Endothelial cell of umbilical vein (primary cell): ENCODE measurements around the gene PIEZO2. TPM values are rescaled to one million over a fixed set of nuclear protein-coding genes. Genes with fewer than 3 reads are reported as not detected.

Source experiments
- BruUV-seq: library from RNA; stranded (reverse); fragments of 400-500 nt; replicated peaks from 2 replicates; lab custom pipeline; 2021; lab: Mats Ljungman, UMichigan
- CTCF ChIA-PET: fragments of 300-600, 350-600 bp; sonication (Branson Sonifier 250); formaldehyde crosslinking; loops from one replicate; lab custom pipeline; 2021; ENCODE audit warnings: antibody characterized with exemption, inconsistent platforms; lab: Charles Lee
- POLR2A ChIA-PET: fragments of 300-600, 350-600 bp; sonication (Branson Sonifier 250); formaldehyde crosslinking; loops from one replicate; lab custom pipeline; 2021; ENCODE audit warnings: antibody characterized with exemption, inconsistent platforms; lab: Charles Lee
- DNase-seq: peaks from one replicate; pipeline ENCODE4 v3.0.0-alpha.2; 2011; ENCODE audit warnings: low read depth, low spot score
- FAIRE-seq: peaks from 2 replicates; lab custom pipeline; 2011; peaks lifted over from hg19 to GRCh38; lab: Jason Lieb, UNC
- H2AFZ ChIP-seq: 2 replicates; pipeline ENCODE4 v1.6.0; 2012; ENCODE audit warnings: low read depth, low read length, control low read depth, inconsistent platforms
- H3K27ac ChIP-seq: 2 replicates; pipeline ENCODE4 v1.5.1; 2011; ENCODE audit warnings: low read depth, mild to moderate bottlenecking, control low read depth, low read length, moderate library complexity; ENCODE audit not compliant: insufficient read depth
- H3K27me3 ChIP-seq, 2 experiments: 2 replicates each; pipeline versions ENCODE4 v1.6.0 to v1.6.1; 2011; ENCODE audit warnings: low read length in 2 of 2, mixed read lengths in 1 of 2; ENCODE audit not compliant: control insufficient read depth in 2 of 2, insufficient read depth in 2 of 2
- H3K36me3 ChIP-seq, 2 experiments: 2 replicates in 1 of 2; 3 replicates in 1 of 2; pipeline ENCODE4 v1.5.1; 2011; ENCODE audit warnings: low read length in 2 of 2, mild to moderate bottlenecking in 1 of 2, moderate library complexity in 1 of 2; ENCODE audit not compliant: control insufficient read depth in 2 of 2, insufficient read depth in 2 of 2; ENCODE audit errors: extremely low read depth in 1 of 2
- H3K4me1 ChIP-seq: 3 replicates; pipeline ENCODE4 v1.5.1; 2011; ENCODE audit warnings: mild to moderate bottlenecking, low read length; ENCODE audit not compliant: control insufficient read depth, insufficient read depth; ENCODE audit errors: extremely low read depth
- H3K4me2 ChIP-seq: 2 replicates; pipeline ENCODE4 v1.6.1; 2011; ENCODE audit warnings: low read length, control low read depth, mixed read lengths; ENCODE audit not compliant: insufficient read depth
- H3K4me3 ChIP-seq, 3 experiments: fragments of 200-600 bp in 1 of 3; sonication (generic), shearing (Covaris generic) in 1 of 3; replicated peaks in 1 of 3; 2 replicates each; pipeline ENCODE4 v1.5.1; 2011 to 2016; ENCODE audit warnings: control low read depth in 3 of 3, low read length in 3 of 3, mild to moderate bottlenecking in 2 of 3, inconsistent platforms in 1 of 3, low read depth in 1 of 3, moderate library complexity in 1 of 3; ENCODE audit not compliant: insufficient read depth in 1 of 3
- H3K79me2 ChIP-seq: 2 replicates; pipeline ENCODE4 v1.6.0; 2012; ENCODE audit warnings: low read length, inconsistent platforms; ENCODE audit not compliant: control insufficient read depth, insufficient read depth
- H3K9ac ChIP-seq: replicated peaks from 2 replicates; pipeline ENCODE3; 2011; ENCODE audit warnings: low read length, control low read depth; ENCODE audit not compliant: insufficient read depth; ENCODE audit errors: extremely low read depth
- H3K9me1 ChIP-seq: replicated peaks from 3 replicates; pipeline ENCODE4 v1.6.0; 2011; ENCODE audit warnings: mild to moderate bottlenecking, low read length; ENCODE audit not compliant: control insufficient read depth, insufficient read depth; ENCODE audit errors: extremely low read depth
- H3K9me3 ChIP-seq: replicated peaks from 2 replicates; pipeline ENCODE4 v1.5.1; 2012; ENCODE audit warnings: low read length, inconsistent platforms; ENCODE audit not compliant: control insufficient read depth, insufficient read depth
- H4K20me1 ChIP-seq: replicated peaks from 2 replicates; pipeline ENCODE3; 2011; ENCODE audit warnings: mild to moderate bottlenecking, low read length; ENCODE audit not compliant: control insufficient read depth, insufficient read depth; ENCODE audit errors: extremely low read depth
- EZH2 ChIP-seq: IDR thresholded peaks from 2 replicates; pipeline ENCODE4 v1.6.1; 2012; ENCODE audit warnings: borderline replicate concordance, low read depth, mild to moderate bottlenecking, moderate library complexity, low read length, inconsistent platforms; ENCODE audit not compliant: severe bottlenecking
- FOS ChIP-seq: IDR thresholded peaks from 2 replicates; pipeline ENCODE4 v1.6.1; 2011; ENCODE audit warnings: mild to moderate bottlenecking, low read length, moderate library complexity, borderline replicate concordance; ENCODE audit not compliant: insufficient read depth
- GATA2 ChIP-seq: IDR thresholded peaks from 2 replicates; pipeline ENCODE4 v1.7.0; 2011; ENCODE audit warnings: low read depth, mild to moderate bottlenecking, moderate library complexity, mixed read lengths, low read length; ENCODE audit not compliant: insufficient read length, insufficient read depth
- JUN ChIP-seq: IDR thresholded peaks from 2 replicates; pipeline ENCODE4 v1.6.1; 2011; ENCODE audit warnings: borderline replicate concordance, low read depth; ENCODE audit not compliant: insufficient read length, insufficient read depth
- MAX ChIP-seq: IDR thresholded peaks from 2 replicates; pipeline ENCODE4 v1.6.1; 2011; ENCODE audit not compliant: insufficient read depth, insufficient read length
- MYC ChIP-seq: IDR thresholded peaks from one replicate; pipeline ENCODE4 v1.6.1; 2011; ENCODE audit warnings: mild to moderate bottlenecking, low read depth, low read length
- POLR2A ChIP-seq: IDR thresholded peaks from 2 replicates; pipeline ENCODE4 v1.6.1; 2012; ENCODE audit warnings: low read depth, mild to moderate bottlenecking, control low read depth, low read length
- POLR2AphosphoS5 ChIP-seq: IDR thresholded peaks from 2 replicates; pipeline ENCODE4 v1.6.1; 2012; ENCODE audit warnings: low read depth, mild to moderate bottlenecking, control low read depth, low read length, moderate library complexity; ENCODE audit not compliant: insufficient read depth
- dilution Hi-C: fragments of 300-500 bp; cut with MboI; formaldehyde crosslinking; loops from one replicate; pipeline ENCODE4 v1.15.0; 2019; ENCODE audit warnings: low sequenced_read_pairs; ENCODE audit not compliant: extremely low pct_ligation_motif_present
- intact Hi-C: fragments of 100-400 bp; cut with micrococcal nuclease; formaldehyde crosslinking; loops from one replicate; pipeline ENCODE4 v1.10.0; 2022
- polyA plus RNA-seq, 4 experiments: library from polyadenylated mRNA; depleted of rRNA in 3 of 4; stranded (reverse) in 3 of 4; unstranded in 1 of 4; fragments of >200 nt; gene quantifications; 2 replicates each; pipeline versions ENCODE4 v1.2.1 to v1.2.3, GENCODE V29; 2011 to 2012; ENCODE audit warnings: missing spikeins in 1 of 4
- total RNA-seq: library from RNA; stranded (reverse); gene quantifications from 2 replicates; pipeline ENCODE4 v1.2.3, GENCODE V29; 2021
- TF ChIP-seq, protein P1 (sequence below), 2 donors: IDR thresholded peaks; 1 replicate in 1 of 2; 2 replicates in 1 of 2; pipeline ENCODE4 v1.5.1; 2011; ENCODE audit warnings: low read length in 2 of 2, mild to moderate bottlenecking in 2 of 2, moderate library complexity in 2 of 2, control low read depth in 1 of 2, inconsistent platforms in 1 of 2, low read depth in 1 of 2; ENCODE audit not compliant: insufficient read depth in 1 of 2; ENCODE audit errors: extremely low read depth in 1 of 2

The PIEZO2 gene
- total and polyA plus RNA-seq, 2 donors (not counting 3 experiments of a cell fraction or from before 2014, with no cell fraction given), result 1.7 to 11.2 TPM

DNA sequence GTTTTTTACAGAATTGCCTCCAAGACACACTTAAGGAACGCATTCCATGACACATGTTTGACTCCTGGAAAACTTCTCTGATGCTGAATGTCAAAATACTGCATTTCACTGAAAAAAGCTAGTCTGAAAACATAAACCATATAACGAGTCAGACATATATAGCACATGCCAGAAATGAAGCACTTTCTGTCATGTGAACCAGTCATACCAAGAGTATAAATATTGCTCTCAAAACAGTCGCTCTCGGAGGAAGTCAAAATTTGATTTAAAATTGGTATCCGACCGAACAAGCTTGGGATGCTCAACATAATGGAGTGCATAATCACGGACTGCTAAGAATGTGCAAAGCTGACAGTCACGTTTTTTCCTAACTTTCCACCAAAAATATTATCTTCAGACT is 115.9 kb downstream of the PIEZO2 start:
- H4K20me1 ChIP-seq, result no peaks in the 10 kb centered on the region
- FAIRE-seq (no peak), DNase-seq (no peak)
- H3K27me3 ChIP-seq, result no peaks in the 10 kb centered on the region
- H3K9me1 ChIP-seq, result no peaks in the 10 kb centered on the region
- H3K9ac ChIP-seq, result no peak overlapping the region
- H3K79me2 ChIP-seq, result no peaks in the 10 kb centered on the region
- H2AFZ ChIP-seq, result no peak overlapping the region
- intact Hi-C loops (no loop called here), dilution Hi-C loops (no loop called here)
- no peak overlapping the region for H3K4me2 ChIP-seq
- H3K27ac ChIP-seq, result no peak overlapping the region
- TF ChIP-seq MYC (no peak), GATA2 (no peak), JUN (no peak), MAX (no peak), FOS (no peak), POLR2AphosphoS5 (no peak), EZH2 (no peak), POLR2A (no peak)
- TF ChIP-seq, protein P1, sequence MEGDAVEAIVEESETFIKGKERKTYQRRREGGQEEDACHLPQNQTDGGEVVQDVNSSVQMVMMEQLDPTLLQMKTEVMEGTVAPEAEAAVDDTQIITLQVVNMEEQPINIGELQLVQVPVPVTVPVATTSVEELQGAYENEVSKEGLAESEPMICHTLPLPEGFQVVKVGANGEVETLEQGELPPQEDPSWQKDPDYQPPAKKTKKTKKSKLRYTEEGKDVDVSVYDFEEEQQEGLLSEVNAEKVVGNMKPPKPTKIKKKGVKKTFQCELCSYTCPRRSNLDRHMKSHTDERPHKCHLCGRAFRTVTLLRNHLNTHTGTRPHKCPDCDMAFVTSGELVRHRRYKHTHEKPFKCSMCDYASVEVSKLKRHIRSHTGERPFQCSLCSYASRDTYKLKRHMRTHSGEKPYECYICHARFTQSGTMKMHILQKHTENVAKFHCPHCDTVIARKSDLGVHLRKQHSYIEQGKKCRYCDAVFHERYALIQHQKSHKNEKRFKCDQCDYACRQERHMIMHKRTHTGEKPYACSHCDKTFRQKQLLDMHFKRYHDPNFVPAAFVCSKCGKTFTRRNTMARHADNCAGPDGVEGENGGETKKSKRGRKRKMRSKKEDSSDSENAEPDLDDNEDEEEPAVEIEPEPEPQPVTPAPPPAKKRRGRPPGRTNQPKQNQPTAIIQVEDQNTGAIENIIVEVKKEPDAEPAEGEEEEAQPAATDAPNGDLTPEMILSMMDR (IDR thresholded peaks at IDR 0.05; ENCODE audit: extremely low read depth in 1 of 2, insufficient read depth in 1 of 2, low read depth in 1 of 2, low read length in 2 of 2), result no peak
- ChIA-PET CTCF (no interaction called here), POLR2A (no interaction called here)
- no peaks in the 10 kb centered on the region for H3K36me3 ChIP-seq
- H3K9me3 ChIP-seq, result no peaks in the 10 kb centered on the region
- peaks cover 6% of the 10 kb centered on the region for H3K4me1 ChIP-seq
- no peak overlapping the region for H3K4me3 ChIP-seq
- no TSS peak for BruUV-seq
